HepG2 (cell line): ENCODE data around the gene ACER3. TPM values are rescaled to one million over a fixed set of nuclear protein-coding genes. Genes with fewer than 3 reads are reported as not detected.

Source experiments
- ATAC-seq: fragments of 200-7000 bp; cut with Tn5 transposase; 3 replicates; pipeline ENCODE4 v1.9.1; 2020; ENCODE audit warnings: mild to moderate bottlenecking, moderate library complexity
- BruUV-seq: library from RNA; stranded (reverse); fragments of 400-500 nt; replicated peaks from 2 replicates; lab custom pipeline; 2021; lab: Mats Ljungman, UMichigan
- CTCF ChIA-PET: fragments of 300-600 bp; formaldehyde crosslinking; extraction: SDS; loops from one replicate; lab custom pipeline; 2021; ENCODE audit warnings: low total read pairs, inconsistent platforms, low intra/inter-chr PET ratio; lab: Yijun Ruan, JAX
- POLR2A ChIA-PET: fragments of 350-600 bp; sonication (Branson Sonifier 250); formaldehyde crosslinking; loops from one replicate; lab custom pipeline; 2020; ENCODE audit warnings: antibody characterized with exemption, inconsistent platforms; lab: Yijun Ruan, JAX
- DNase-seq: peaks from one replicate; pipeline ENCODE4 v3.0.0-alpha.2; 2015; ENCODE audit warnings: low spot score
- FAIRE-seq: peaks from 3 replicates; lab custom pipeline; 2011; peaks lifted over from hg19 to GRCh38; lab: Jason Lieb, UNC
- H2AFZ ChIP-seq: one replicate; pipeline ENCODE4 v1.6.1; 2011; ENCODE audit warnings: low read length, inconsistent platforms
- H3K27ac ChIP-seq: fragments of 300-600 bp; 3 replicates; pipeline ENCODE4 v1.8.0; 2011; ENCODE audit warnings: mixed run types, mild to moderate bottlenecking, mixed read lengths, low read length, inconsistent platforms; ENCODE audit not compliant: insufficient read depth; ENCODE audit errors: extremely low read length
- H3K27me3 ChIP-seq, 2 experiments: fragments of 200-600 bp in 1 of 2; 2 replicates in 1 of 2; 3 replicates in 1 of 2; pipeline versions ENCODE4 v1.6.0 to v1.8.0; 2011; ENCODE audit warnings: low read length in 2 of 2, mild to moderate bottlenecking in 2 of 2, moderate library complexity in 2 of 2, inconsistent platforms in 1 of 2; ENCODE audit not compliant: insufficient read depth in 2 of 2, control insufficient read depth in 1 of 2
- H3K36me3 ChIP-seq, 2 experiments: fragments of 200-600 bp in 1 of 2; replicated peaks in 1 of 2; 2 replicates in 1 of 2; 3 replicates in 1 of 2; pipeline versions ENCODE4 v1.5.1 to v1.8.0; 2011; ENCODE audit warnings: low read length in 2 of 2, inconsistent platforms in 1 of 2; ENCODE audit not compliant: insufficient read depth in 2 of 2, control insufficient read depth in 1 of 2
- H3K4me1 ChIP-seq: 2 replicates; pipeline ENCODE4 v1.5.1; 2012; ENCODE audit warnings: low read length, inconsistent platforms; ENCODE audit not compliant: insufficient read depth
- H3K4me2 ChIP-seq: 2 replicates; pipeline ENCODE4 v1.6.0; 2011; ENCODE audit warnings: low read depth, low read length, inconsistent platforms
- H3K4me3 ChIP-seq, 3 experiments: fragments of 200-600 bp in 1 of 3; sonication (generic), shearing (Covaris generic) in 1 of 3; replicated peaks in 1 of 3; 2 replicates each; pipeline ENCODE4 v1.5.1; 2011 to 2016; ENCODE audit warnings: low read length in 3 of 3, inconsistent platforms in 2 of 3, low read depth in 2 of 3, mild to moderate bottlenecking in 2 of 3, control low read depth in 1 of 3, mixed read lengths in 1 of 3; ENCODE audit not compliant: insufficient read depth in 1 of 3
- H3K79me2 ChIP-seq: one replicate; pipeline ENCODE4 v1.6.1; 2011; ENCODE audit warnings: low read length, inconsistent platforms; ENCODE audit not compliant: insufficient read depth
- H3K9ac ChIP-seq: 2 replicates; pipeline ENCODE4 v1.6.0; 2011; ENCODE audit warnings: mild to moderate bottlenecking, low read depth, low read length, inconsistent platforms; ENCODE audit not compliant: insufficient read depth
- H3K9me3 ChIP-seq: 2 replicates; pipeline ENCODE4 v1.5.1; 2012; ENCODE audit warnings: mild to moderate bottlenecking, low read length
- H4K20me1 ChIP-seq: 2 replicates; pipeline ENCODE4 v1.6.0; 2011; ENCODE audit warnings: inconsistent platforms, mild to moderate bottlenecking, low read length, moderate library complexity; ENCODE audit not compliant: insufficient read depth
- GMEB2 ChIP-seq: IDR thresholded peaks from 2 replicates; pipeline ENCODE4 v1.6.1; 2016; ENCODE audit warnings: missing biosample characterization, missing genetic modification reagents, low read depth
- HNRNPH1 ChIP-seq: fragments of 200-400 bp; formaldehyde crosslinking; optimal IDR thresholded peaks from 2 replicates; pipeline ENCODE3; 2017; ENCODE audit warnings: mild to moderate bottlenecking, low read depth, low read length
- IRX3 ChIP-seq: sonication (generic); formaldehyde crosslinking; IDR thresholded peaks from 2 replicates; pipeline ENCODE4 v1.8.1; 2023; ENCODE audit warnings: mild to moderate bottlenecking, low read depth, missing genetic modification reagents, borderline replicate concordance
- MAFK ChIP-seq, 2 experiments: IDR thresholded peaks in 1 of 2; conservative IDR thresholded peaks in 1 of 2; 2 replicates each; pipeline ENCODE4 v1.6.1; 2011; ENCODE audit warnings: improper control_type of control experiment in 2 of 2, low read length in 2 of 2
- RBAK ChIP-seq: sonication (generic); formaldehyde crosslinking; IDR thresholded peaks from 2 replicates; pipeline ENCODE4 v1.5.1; 2020; ENCODE audit warnings: mild to moderate bottlenecking, missing genetic modification reagents
- REST ChIP-seq, 2 experiments: IDR thresholded peaks; 2 replicates each; pipeline ENCODE4 v1.6.1; 2011 to 2012; ENCODE audit warnings: low read length in 2 of 2, borderline replicate concordance in 1 of 2, low read depth in 1 of 2, mild to moderate bottlenecking in 1 of 2, moderate library complexity in 1 of 2
- TRAFD1 ChIP-seq: sonication (generic); formaldehyde crosslinking; IDR thresholded peaks from 2 replicates; pipeline ENCODE4 v1.5.1; 2020; ENCODE audit warnings: missing genetic modification reagents, mild to moderate bottlenecking, borderline replicate concordance
- ZNF253 ChIP-seq: sonication (generic); formaldehyde crosslinking; IDR thresholded peaks from 2 replicates; pipeline ENCODE4 v1.8.0; 2022; ENCODE audit warnings: mild to moderate bottlenecking, missing genetic modification reagents, borderline replicate concordance
- WGBS: methylation state at CpG from one replicate; pipeline ENCODE4 v1.1.6; 2017; ENCODE audit warnings: low lambda C conversion rate; 5-methylcytosine and 5-hydroxymethylcytosine counted together
- in situ Hi-C: cut with HindIII; loops from 2 replicates; pipeline ENCODE4 v1.10.0; 2017; ENCODE audit warnings: low pct_unique_long_range_greater_than_20kb; ENCODE audit not compliant: extremely low pct_ligation_motif_present
- intact Hi-C: fragments of 100-400 bp; cut with micrococcal nuclease; formaldehyde crosslinking; loops from one replicate; pipeline ENCODE4 v1.10.0; 2022; ENCODE audit not compliant: unreplicated experiment
- polyA plus RNA-seq, 8 experiments: library from polyadenylated mRNA; depleted of rRNA in 3 of 8; stranded (reverse) in 7 of 8; unstranded in 1 of 8; fragments of >200 nt; fragmentation: Illumina TruSeq in 4 of 8; extraction: Trizol in 4 of 8; gene quantifications; 2 replicates each; pipeline versions ENCODE4 v1.2.1 to v1.2.3, GENCODE V29; 2011 to 2016; ENCODE audit warnings: low read depth in 4 of 8, missing spikeins in 1 of 8, mixed read lengths in 1 of 8; ENCODE audit not compliant: insufficient read depth in 1 of 8
- total RNA-seq, 5 experiments: library from RNA; depleted of rRNA; stranded (reverse); fragments of >200 nt; fragmentation: Illumina TruSeq; extraction: Trizol; gene quantifications; 2 replicates each; pipeline ENCODE4 v1.2.3, GENCODE V29; 2016; ENCODE audit warnings: low read depth in 1 of 5
- TF ChIP-seq, protein P1 (sequence below): sonication (generic); formaldehyde crosslinking; IDR thresholded peaks from 2 replicates; pipeline ENCODE4 v1.5.0; 2020; ENCODE audit warnings: missing genetic modification reagents
- TF ChIP-seq, protein P2 (sequence below): sonication (generic); formaldehyde crosslinking; IDR thresholded peaks from 2 replicates; pipeline ENCODE4 v1.5.0; 2020; ENCODE audit warnings: mild to moderate bottlenecking, missing genetic modification reagents, borderline replicate concordance

Gene ACER3
- total and polyA plus RNA-seq, 2 of the 13 experiments (the other 11 are each of a cell fraction or from before 2014, with no cell fraction given): 6.0 to 9.8 TPM

- ChIA-PET CTCF (interaction anchor here (2.6 kb wide), 1 partner anchor 25 kb away, joined by 11 read pairs; no protein-coding TSS in a partner anchor), POLR2A (no interaction called here)
- Histone ChIP-seq H3K27ac (no peak overlapping the region), H3K9me3 (no peaks in the 10 kb centered on the region), H2AFZ (no peak overlapping the region), H3K4me3 (no peak overlapping the region), H3K27me3 (peaks cover 11 to 58% of the 10 kb centered on the region in 2 experiments), H3K36me3 (no peaks in the 10 kb centered on the region), H3K4me1 (peaks cover 35% of the 10 kb centered on the region), H4K20me1 (0 out of 2 replicates have a peak, but pooled peaks cover 4% of the 10 kb centered on the region), H3K4me2 (no peak overlapping the region), H3K9ac (no peak overlapping the region), H3K79me2 (no peaks in the 10 kb centered on the region)
- in situ Hi-C loops: no loop called here
- FAIRE-seq: no peak
- no TSS peak for BruUV-seq
- intact Hi-C loops: no loop called here
- WGBS: 26% methylated on average over 11 of the region's 15 CpGs
- ATAC-seq: peak; percentile 16
- DNase-seq: no peak
- TF ChIP-seq, protein P1, sequence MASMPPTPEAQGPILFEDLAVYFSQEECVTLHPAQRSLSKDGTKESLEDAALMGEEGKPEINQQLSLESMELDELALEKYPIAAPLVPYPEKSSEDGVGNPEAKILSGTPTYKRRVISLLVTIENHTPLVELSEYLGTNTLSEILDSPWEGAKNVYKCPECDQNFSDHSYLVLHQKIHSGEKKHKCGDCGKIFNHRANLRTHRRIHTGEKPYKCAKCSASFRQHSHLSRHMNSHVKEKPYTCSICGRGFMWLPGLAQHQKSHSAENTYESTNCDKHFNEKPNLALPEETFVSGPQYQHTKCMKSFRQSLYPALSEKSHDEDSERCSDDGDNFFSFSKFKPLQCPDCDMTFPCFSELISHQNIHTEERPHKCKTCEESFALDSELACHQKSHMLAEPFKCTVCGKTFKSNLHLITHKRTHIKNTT: no peak
- TF ChIP-seq RBAK (CRISPR knock-in tag): no peak
- TF ChIP-seq GMEB2 (CRISPR knock-in tag): no peak
- TF ChIP-seq ZNF253 (CRISPR knock-in tag): no peak
- TF ChIP-seq HNRNPH1: no peak
- no peak for TF ChIP-seq REST (IDR thresholded peaks at IDR 0.05; ENCODE audit: borderline replicate concordance in 1 of 2, low read depth in 1 of 2, low read length in 2 of 2)
- TF ChIP-seq TRAFD1 (CRISPR knock-in tag): no peak
- TF ChIP-seq, protein P2, sequence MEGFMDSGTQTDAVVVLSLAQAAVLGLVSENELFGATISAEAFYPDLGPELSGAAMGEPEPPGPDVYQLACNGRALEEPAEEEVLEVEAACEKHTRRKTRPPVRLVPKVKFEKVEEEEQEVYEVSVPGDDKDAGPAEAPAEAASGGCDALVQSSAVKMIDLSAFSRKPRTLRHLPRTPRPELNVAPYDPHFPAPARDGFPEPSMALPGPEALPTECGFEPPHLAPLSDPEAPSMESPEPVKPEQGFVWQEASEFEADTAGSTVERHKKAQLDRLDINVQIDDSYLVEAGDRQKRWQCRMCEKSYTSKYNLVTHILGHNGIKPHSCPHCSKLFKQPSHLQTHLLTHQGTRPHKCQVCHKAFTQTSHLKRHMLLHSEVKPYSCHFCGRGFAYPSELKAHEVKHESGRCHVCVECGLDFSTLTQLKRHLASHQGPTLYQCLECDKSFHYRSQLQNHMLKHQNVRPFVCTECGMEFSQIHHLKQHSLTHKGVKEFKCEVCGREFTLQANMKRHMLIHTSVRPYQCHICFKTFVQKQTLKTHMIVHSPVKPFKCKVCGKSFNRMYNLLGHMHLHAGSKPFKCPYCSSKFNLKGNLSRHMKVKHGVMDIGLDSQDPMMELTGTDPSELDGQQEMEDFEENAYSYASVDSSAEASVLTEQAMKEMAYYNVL (CRISPR knock-in tag): no peak
- no peak for TF ChIP-seq MAFK (conservative IDR thresholded peaks at IDR 0.05 in 1 of 2, IDR thresholded peaks at IDR 0.05 in 1 of 2; ENCODE audit: low read length in 2 of 2)
- TF ChIP-seq IRX3 (CRISPR knock-in tag): no peak
Measured at GRCh38 chr11:77071671-77072605, 211.2 kb downstream of the ACER3 start.
